Right kidney (tissue), 1 donor: Measurements from ENCODE around the gene CKS1B.
"Not testable (repeated sequence)": the region's sequence is repeated elsewhere in the genome, so short reads cannot be mapped to it uniquely, and the experiment has no call there.

ENCODE experiments used
- DNase-seq: peaks from one replicate; pipeline ENCODE4 v3.0.0-alpha.2; 2016

The CKS1B gene

GRCh38 chr1:154983776-154984466 lies 9.4 kb downstream of the CKS1B start:
- no peak for DNase-seq

DNA sequence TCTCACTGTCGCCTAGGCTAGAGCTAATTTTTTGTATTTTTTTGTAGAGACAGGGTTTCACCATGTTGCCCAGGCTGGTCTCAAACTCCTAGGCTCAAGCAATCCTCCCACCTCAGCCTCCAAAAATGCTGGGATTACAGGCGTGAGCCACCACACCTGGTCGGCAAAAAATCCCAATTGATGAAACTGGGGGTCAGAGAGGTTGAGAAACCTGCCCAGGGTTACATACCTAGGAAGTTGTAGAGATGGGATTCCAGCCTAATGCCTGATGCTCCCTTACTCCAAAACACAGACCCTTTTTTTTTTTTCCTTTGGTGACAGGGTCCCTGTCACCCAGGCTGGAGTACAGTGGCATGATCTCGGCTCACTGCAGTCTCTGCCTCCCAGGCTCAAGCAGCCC lies 12.3 kb downstream of the CKS1B start:
- DNase-seq: not testable (repeated sequence)

- no peak for DNase-seq
These were observed 12.8 kb downstream of the CKS1B start for GRCh38 chr1:154987326-154987725.

DNA sequence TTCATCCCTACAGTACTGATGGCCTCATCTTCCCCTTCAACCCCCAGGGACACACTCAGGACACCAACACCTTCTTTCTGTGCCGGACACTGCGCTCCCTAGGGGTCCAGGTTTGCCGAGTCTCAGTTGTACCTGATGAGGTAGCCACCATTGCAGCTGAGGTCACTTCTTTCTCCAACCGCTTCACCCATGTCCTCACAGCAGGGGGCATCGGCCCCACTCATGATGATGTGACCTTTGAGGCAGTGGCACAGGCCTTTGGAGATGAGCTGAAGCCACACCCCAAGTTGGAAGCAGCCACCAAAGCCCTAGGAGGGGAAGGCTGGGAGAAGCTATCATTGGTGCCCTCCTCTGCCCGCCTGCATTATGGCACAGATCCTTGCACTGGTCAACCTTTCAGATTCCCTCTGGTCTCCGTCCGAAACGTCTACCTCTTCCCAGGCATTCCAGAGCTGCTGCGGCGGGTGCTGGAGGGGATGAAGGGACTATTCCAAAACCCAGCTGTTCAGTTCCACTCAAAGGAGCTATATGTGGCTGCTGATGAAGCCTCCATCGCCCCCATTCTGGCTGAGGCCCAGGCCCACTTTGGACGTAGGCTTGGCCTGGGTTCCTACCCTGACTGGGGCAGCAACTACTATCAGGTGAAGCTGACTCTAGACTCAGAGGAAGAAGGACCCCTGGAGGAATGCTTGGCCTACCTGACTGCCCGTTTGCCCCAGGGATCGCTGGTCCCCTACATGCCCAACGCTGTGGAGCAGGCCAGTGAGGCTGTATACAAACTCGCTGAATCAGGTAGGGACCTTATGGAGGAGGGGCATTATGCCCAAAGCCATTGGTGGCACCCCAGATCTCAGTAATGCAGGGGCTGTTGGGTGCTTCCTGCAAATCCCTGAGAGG lies 13.8 kb downstream of the CKS1B start:
- no peak for DNase-seq

GRCh38 chr1:154989195-154989860 lies 14.8 kb downstream of the CKS1B start:
- no peak for DNase-seq

GRCh38 chr1:154990276-154990675 lies 15.8 kb downstream of the CKS1B start:
- no peak for DNase-seq

DNA sequence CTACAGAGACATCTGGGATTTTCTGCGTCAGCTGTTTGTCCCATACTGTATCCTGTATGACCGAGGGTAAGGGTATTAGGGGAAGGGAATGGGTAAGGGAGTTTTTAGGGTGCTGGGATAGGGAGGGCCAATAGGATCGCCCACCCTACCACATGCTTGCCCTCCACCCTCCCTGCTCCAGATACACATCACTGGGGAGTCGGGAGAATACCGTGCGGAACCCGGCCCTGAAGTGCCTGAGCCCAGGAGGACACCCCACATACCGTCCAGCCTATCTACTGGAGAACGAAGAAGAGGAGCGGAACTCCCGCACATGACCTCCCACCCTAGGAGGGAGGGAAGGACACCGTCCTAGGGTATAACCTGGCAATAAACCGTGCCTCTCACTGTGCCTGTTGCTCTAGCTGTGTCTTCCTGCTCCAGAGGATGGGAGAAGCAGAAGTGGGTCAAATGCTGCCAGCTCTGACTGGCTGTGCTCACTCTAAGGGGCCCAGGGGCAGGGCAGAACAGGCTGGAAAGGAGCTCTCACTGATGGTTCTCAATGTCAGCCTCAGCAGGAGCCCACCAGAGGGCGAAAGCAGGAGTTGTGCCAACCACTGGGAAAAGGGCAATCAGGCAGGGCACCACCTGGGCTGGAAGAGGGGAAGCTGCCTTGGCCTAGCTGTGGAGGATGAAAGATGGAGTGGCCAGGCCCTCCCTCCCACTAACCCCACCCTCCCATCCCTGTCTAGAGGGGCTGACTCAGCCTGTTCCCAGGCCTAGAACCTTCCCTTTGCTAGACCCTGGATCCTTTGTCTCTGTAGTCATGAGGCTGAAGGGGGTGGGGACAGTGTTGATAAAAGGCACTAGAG lies 18.5 kb downstream of the CKS1B start:
- no peak for DNase-seq

- DNase-seq: no peak
These were observed 19.2 kb downstream of the CKS1B start, which contains the start of gene LENEP for GRCh38 chr1:154993572-154994268. TSS of gene LENEP (plus strand) at chr1:154993586. CDS start at chr1:154993608, 22 bp downstream.

DNA sequence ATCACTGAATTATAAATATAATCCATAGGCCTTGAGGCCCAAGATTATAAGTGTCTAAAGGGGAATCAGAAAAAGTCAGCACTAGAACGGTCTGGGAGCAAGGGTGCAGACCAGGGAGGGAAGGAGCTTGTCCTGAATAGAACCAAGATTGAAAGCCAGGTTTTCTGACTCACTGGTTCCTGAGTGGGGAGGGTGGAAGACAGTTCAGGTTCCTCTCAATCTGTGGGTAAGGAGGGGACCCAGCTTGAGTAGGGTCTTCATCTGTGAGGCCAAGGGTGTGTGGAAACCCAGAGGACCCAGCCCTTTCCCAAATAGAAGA lies 19.7 kb downstream of the CKS1B start:
- DNase-seq: no peak

DNA sequence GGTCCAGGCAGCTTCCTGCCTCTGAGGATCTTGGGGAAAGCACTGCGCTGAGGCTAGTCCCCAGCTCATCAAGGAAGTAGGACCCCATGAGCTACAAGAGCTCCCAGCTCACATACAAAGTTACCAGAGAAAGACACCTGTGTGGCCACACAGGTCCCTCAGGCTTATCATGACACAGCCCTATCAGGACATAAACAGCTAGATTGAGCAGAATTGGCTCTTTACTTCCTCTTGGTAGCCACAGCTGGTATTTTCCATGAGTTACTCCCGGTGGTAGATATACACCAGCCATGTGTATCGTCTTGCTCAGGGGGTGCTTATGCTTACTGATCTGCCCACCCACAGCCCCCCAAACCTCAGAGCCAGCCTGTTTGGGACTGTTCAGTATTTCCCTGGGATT lies 20.1 kb downstream of the CKS1B start:
- DNase-seq: no peak

DNA sequence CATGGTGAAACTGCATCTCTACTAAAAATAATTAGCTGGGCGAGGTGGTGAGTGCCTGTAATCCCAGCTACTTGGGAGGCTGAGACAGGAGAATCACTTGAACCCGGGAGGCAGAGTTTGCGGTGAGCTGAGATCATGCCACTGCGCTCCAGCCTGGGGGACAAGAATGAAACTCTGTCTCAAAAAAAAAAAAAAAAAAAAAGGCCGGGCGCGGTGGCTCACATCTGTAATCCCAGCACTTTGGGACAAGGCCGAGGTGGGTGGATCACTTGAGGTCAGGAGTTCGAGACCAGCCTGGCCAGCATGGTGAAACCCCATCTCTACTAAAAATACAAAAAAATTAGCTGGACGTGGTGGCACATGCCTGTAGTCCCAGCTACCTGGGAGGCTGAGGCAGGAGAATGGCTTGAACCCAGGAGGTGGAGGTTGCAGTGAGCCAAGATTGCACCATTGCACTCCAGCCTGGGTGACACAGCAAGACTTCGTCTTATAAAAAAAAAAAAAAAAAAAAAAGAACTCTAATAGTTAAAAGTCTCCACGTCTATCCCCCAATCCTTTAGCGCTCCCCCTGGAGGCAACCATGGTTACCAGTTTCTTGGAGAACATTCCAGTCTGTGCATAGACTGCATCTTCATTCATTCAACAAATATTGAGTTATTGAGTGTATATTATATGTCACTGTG lies 21.0 kb downstream of the CKS1B start:
- DNase-seq: not testable (repeated sequence)

DNA sequence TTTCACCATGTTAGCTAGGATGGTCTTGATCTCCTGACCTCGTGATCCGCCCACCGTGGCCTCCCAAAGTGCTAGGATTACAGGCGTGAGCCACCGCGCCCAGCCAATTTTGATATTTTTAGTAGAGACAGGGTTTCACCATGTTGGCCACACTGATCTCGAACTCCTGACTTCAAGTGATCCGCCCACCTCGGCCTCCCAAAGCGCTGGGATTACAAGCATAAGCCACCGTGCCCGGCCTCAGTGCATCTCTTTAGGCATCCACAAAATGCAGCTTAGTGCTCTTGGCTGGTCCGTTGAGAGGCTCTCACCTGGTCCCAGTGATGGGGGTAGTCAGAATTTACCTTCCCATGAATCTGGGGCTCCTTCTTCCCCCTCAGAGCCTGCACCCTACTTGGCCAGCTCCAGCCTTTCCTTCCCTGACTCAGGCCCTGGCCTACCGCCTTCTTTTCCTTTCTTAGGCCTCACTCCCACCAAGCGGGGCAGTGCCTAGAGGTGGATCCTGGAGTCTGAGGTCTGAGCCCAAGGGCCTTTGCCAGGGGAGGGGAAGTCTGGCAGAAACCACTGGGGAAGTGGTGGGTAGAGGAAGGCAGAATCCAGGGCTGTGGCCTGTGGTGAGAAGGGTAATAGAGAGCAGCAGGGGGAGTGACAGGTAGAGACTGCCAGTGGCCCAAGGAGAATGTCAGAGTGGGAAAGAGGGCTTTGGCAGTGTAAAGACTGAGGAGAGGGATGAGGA lies 22.7 kb downstream of the CKS1B start:
- no peak for DNase-seq

- DNase-seq: no peak
These were observed 23.8 kb downstream of the CKS1B start for GRCh38 chr1:154998201-154998780.

GRCh38 chr1:154998818-154999570 lies 24.5 kb downstream of the CKS1B start:
- peak; percentile 79 for DNase-seq

DNA sequence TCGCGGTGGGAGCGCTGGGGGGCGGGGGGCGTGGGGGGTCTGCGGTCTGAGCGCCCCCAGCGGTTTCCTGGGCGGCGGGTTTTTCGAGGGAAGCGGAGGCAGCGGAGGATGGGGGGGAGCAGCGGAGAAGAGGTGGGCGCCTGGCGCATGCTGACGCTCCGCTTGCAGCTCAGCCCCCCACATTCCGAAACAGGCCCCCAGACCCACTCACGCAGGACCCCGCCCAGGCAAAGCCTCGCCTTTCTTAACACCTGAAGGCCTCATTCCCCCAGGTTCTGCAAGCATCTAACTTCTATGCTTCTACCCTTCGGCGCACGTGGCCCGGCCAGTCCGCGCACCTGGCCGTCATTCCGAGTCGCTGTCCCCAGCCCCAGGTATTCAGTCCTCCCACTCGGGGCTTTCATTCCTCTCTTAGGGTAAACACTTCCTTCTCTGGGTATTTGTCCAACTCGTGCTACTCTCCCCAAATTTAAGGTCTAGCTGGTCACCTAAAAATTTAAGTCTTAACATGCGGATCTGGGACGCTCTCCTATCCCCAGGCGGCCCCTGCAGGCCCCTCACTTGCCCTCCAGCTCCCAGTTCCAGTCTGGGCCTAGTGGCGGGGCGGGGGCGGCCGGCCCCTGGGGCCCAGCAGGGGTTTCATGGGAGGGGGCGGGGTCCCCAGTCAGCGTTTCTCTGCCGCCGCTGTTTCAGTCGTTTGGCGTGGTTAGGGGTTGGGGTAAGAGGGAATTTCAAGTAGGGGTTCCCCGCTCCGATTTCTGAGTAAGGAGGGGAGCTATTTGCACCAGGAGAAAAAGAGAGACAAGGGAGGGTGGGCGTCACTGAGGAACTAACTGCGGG lies 25.3 kb downstream of the CKS1B start:
- DNase-seq: peak; percentile 74

DNA sequence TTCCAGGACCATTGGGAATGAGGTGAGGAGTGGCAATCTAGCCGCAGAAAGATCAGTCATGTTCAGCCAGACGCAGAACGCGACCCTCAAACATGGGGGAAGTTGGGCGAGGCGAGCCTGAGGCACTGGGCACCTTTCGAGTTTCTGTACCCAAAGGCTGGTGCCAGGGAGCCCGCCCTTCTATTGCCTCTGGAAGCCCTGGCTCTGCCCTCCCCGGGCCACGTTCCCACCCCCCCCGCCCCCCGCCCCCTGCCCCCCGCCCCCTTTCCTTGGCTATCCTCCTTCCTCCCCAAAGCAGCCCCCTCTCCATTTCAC lies 25.9 kb downstream of the CKS1B start:
- no peak for DNase-seq

GRCh38 chr1:155000726-155001424 lies 26.4 kb downstream of the CKS1B start:
- DNase-seq: peak; percentile 100

GRCh38 chr1:155001425-155001674 lies 26.9 kb downstream of the CKS1B start:
- no peak for DNase-seq
